GM21825 (cell line): Measurements from ENCODE around the gene ZNF334.

Experiments used
- ATAC-seq: cut with Tn5 transposase; IDR thresholded peaks from one replicate; pipeline ENCODE4 v1.9.1; 2021; ENCODE audit warnings: mild to moderate bottlenecking, moderate library complexity; ENCODE audit not compliant: unreplicated experiment

ZNF334 gene

GRCh38 chr20:46512943-46513844 lies at the start of gene ZNF334:
Gene ZNF334, minus strand, starts transcription at chr20:46513559. Its CDS starts 1,457 bp downstream, at chr20:46512102.
- ATAC-seq, result peak; percentile 69

DNA sequence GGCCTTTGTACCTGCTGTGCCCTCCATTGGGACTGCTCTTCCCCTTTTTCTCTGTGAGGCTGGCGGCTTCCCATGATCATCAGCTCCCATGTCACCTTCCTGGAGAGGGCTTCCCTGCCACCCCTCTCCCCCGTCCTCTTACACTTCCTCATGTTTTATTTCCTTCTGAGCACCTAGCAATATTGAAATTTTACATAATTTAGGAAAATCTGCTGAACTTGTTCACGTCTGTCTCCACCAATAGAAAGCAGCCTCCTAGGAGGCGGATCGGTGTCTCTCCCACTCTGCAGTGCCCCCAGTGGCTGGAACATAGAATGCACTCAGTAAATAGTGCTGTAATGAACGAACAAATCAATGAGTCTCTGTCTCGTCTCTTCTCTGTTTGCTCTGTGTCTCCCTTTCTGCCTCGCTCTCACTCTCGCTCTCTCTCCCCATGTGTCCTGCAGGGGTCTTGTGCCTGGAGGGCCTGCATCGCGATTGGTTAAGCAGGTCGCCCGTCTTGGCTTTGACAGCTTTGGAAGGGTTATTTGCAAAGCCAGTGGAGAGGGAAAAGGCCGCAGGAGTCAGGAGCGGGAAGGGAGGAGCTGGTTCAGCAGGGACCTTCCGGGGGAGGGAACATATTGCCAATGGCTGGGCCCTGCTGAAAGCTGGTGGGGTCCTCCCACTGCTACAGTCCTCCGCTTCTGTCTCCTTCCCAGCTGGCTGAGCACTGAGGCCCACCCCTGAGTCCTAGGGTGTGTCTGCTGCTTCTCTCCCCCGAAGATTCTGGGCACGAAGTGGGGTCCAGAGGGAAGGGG lies 49.2 kb upstream of the ZNF334 start:
- ATAC-seq, result no peak

DNA sequence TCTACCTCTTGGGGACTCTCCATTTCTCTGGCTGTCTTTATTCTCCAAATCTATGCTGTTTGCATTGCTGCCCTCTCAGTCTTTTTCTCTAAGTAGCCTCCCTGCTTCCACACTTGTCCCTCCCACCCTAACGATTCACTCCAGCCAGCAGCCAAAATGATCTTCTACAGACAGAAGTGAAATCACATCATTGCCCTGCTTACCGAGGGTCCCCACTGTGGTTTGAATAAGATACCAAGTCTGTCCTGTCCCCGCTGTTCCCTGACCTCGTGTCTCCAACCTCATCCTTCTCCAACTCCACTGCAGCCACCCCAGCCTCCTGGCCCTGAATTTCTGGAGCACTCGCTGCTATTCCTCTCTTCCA lies 48.6 kb upstream of the ZNF334 start:
- no peak for ATAC-seq

DNA sequence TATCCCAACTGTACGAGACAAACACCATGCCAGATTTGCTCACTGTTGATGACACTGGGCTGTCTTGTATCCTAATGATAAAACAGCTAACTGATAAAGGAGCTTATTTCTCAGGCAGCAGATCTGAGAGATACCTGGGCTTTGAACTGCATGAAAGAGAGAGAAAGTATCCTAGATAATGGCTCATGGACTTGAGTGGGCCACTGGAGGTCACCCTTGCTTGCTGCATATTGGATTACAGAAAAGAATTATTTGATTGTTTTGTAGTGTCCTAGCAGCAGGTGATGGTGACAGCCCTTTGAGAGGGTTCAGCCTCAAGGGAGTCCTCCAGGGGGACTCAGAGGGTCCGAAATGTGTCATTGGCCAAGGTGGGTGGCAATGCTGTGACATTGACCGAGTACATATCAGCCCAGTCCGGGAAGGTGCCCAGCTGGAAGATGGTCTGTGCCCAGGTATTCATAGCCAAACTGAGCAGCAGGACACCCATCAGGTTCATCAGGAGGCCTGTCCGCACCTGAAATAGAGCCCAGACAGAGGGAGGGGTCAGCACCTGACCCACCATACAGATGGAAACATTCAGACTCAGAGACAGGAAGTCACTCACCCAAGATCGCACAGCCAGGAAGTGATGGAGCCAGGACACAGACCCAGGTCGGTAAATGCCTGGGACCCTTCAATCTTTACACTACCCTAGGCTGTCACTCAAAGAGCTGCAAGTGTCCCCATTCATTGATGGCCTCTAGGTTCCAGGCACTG lies 46.5 kb upstream of the ZNF334 start:
- ATAC-seq, result no peak

GRCh38 chr20:46559001-46559400 lies 45.6 kb upstream of the ZNF334 start:
- ATAC-seq, result no peak

GRCh38 chr20:46558511-46558959 lies 45.2 kb upstream of the ZNF334 start:
- ATAC-seq, result no peak

DNA sequence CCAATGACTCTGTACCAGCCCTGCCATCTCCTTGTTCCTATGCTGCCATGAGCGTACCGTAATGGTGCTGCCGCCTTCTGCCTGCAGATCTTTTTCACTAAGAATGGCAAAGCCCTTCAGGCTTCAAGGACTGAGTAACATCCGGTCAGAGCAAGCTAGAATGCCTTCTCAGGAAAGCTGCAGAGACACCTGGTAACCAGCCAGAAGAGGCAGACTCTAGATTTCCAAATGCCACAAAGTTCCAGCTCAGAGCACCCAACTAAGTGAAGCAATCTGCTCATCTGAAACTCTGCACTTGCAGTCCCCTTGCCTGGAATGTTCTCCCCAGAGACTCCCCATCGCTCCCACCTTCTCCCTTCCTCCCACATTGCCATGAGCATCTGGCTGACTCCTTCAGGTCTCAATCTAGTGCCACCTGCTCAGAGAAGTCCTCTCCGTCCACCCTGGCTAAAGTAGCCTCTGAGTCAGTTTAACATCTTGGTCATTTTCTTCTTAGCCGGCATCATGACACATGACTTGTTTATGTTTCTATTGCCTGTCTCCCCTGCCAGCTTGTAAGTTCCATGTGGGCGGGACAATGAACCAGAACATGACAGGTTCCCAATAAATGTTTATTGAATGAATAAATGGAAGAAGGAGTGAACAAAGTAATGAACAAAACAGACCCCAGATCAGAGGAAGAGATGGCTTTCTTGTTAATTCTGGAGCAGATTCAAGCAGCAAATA lies 44.0 kb upstream of the ZNF334 start:
- ATAC-seq, result no peak

GRCh38 chr20:46555370-46555956 lies 42.1 kb upstream of the ZNF334 start:
- no peak for ATAC-seq

- ATAC-seq, result no peak
Measured at GRCh38 chr20:46554828-46555227, 41.5 kb upstream of the ZNF334 start.

- ATAC-seq, result no peak
Measured at GRCh38 chr20:46553926-46554325, 40.6 kb upstream of the ZNF334 start.

- ATAC-seq, result peak; percentile 66
Measured at GRCh38 chr20:46552460-46553420, 39.4 kb upstream of the ZNF334 start.

GRCh38 chr20:46551522-46552381 lies 38.4 kb upstream of the ZNF334 start:
- ATAC-seq, result no peak

DNA sequence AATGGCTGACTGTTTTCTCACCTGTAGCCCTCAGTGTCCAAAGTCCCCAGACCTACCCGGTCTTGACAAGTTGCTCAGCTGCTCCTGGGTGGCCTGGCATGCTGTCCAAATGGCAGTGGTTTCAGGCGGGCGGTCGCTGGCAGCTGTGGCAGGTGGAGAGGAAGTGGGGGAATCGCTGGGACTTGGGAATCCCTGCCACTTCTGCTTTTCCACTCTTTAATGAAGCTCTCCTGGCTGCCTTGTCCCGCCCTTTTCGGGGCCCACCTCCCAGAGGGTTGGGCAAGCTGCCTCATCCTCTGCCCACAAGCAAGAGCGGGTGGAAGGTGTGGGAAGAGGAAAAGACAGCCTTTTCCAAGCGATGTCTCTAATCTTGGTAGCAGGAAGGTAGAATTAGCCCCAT lies 37.1 kb upstream of the ZNF334 start, which contains the start of gene OCSTAMP:
OCSTAMP (minus strand) TSS at position 194 of the 400 bp plus-strand sequence; CDS start at position 100, 94 bp downstream.
- no peak for ATAC-seq

DNA sequence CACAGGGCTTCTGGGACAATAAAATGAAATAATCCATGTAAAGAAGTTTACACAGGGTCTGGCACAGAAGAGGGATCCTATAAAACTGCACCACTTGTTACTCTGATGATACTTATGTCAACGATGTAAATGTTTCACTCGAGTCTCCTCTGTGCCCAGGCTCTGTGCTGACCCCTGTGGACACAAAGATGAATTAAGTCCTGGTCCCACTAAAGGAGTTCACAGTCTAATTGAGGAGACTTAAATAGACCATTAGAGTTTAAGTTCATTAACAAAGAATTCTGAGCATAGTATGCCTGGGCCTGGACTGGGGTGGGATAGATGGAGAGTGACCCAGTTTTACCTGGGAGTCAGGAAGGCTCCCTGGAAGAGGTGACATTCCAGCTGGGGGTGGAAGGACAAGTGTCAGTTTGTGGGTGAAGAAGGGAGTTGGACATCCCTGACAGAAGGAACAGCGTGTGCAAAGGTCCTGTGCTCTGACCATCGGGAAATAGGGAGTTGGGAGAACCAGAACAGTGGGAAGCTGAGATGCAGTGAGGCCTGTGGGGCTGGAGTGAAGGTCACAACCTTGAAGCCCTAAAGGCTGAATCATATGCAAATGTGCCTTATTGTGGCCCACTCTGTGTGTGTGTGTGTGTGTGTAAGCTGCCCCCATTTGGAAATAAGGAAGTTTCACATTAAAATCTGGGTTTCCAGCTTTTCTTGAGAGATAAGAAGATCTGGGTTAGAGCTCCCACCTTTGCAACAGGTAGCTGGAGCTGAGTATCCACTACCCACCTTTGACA lies 36.0 kb upstream of the ZNF334 start:
- ATAC-seq, result no peak

GRCh38 chr20:46548688-46549087 lies 35.3 kb upstream of the ZNF334 start:
- no peak for ATAC-seq

DNA sequence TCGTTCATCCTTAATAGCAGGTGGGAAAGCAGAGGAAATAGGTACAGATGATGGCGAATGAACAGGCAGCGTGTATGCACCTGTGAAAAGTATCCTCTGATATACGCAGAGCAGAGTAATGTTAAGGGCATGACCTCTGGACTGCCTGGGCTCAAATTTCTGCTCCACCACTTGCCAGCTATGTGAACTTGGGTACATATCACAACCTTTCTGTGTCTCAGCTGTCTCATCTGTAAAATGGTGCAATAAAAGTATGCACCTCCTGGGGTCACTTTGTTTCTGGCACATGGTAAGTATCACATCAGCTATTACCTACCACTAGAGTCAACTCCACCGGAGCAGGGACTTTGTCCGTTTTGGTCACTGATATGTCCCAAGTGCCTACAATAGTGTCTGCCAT lies 34.6 kb upstream of the ZNF334 start:
- no peak for ATAC-seq

DNA sequence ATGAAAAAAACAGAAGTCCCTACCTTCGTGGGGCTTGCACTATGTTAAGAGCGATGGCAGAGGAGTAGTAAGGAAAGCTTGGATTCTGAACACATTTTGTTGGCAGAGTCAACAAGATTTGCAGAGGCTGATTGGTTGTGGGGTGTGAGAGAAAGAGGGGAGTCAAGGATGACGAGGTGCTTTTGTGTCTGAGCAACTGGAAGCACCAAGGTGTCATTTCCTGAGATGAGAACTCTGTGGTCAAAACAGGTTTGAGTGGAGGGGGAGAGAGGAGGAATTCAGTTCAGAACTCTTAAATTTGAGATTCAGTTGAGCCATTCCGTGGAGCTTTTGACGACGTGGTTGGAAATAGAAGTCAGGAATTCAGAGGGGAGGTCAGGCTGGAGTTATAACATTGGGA lies 33.6 kb upstream of the ZNF334 start:
- ATAC-seq, result no peak
